Measurements from ENCODE around the gene OLFM3.

OLFM3 gene

GRCh38 chr1:101757985-101758384, 238.7 kb downstream of the OLFM3 start:
- H3K9me3 ChIP-seq (ENCODE audit: severe bottlenecking), result no peaks in the 10 kb centered on the region
- no peaks in the 10 kb centered on the region for H3K36me3 ChIP-seq
- TF ChIP-seq, protein P1, sequence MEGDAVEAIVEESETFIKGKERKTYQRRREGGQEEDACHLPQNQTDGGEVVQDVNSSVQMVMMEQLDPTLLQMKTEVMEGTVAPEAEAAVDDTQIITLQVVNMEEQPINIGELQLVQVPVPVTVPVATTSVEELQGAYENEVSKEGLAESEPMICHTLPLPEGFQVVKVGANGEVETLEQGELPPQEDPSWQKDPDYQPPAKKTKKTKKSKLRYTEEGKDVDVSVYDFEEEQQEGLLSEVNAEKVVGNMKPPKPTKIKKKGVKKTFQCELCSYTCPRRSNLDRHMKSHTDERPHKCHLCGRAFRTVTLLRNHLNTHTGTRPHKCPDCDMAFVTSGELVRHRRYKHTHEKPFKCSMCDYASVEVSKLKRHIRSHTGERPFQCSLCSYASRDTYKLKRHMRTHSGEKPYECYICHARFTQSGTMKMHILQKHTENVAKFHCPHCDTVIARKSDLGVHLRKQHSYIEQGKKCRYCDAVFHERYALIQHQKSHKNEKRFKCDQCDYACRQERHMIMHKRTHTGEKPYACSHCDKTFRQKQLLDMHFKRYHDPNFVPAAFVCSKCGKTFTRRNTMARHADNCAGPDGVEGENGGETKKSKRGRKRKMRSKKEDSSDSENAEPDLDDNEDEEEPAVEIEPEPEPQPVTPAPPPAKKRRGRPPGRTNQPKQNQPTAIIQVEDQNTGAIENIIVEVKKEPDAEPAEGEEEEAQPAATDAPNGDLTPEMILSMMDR (IDR thresholded peaks at IDR 0.05; ENCODE audit: low read depth, low read length), result no peak
- peaks cover 11% of the 10 kb centered on the region for H3K27me3 ChIP-seq (ENCODE audit: insufficient read depth, low read depth, severe bottlenecking)
- DNase-seq, result no peak
- no peak overlapping the region for H3K27ac ChIP-seq
- no peak overlapping the region for H3K4me3 ChIP-seq (ENCODE audit: low read depth, low read length)

GRCh38 chr1:101756411-101756810, 240.3 kb downstream of the OLFM3 start:
- TF ChIP-seq, protein P1 (IDR thresholded peaks at IDR 0.05; ENCODE audit: low read depth, low read length), result no peak
- DNase-seq, result no peak
- Histone ChIP-seq H3K27ac (no peak overlapping the region), H3K27me3 (ENCODE audit: insufficient read depth, low read depth, severe bottlenecking) (peaks cover 11% of the 10 kb centered on the region), H3K4me3 (ENCODE audit: low read depth, low read length) (no peak overlapping the region), H3K36me3 (no peaks in the 10 kb centered on the region), H3K9me3 (ENCODE audit: severe bottlenecking) (no peaks in the 10 kb centered on the region)

Measured in WERI-Rb-1 (cell line).